ENCODE measurements around the gene SLC25A23.

DNA sequence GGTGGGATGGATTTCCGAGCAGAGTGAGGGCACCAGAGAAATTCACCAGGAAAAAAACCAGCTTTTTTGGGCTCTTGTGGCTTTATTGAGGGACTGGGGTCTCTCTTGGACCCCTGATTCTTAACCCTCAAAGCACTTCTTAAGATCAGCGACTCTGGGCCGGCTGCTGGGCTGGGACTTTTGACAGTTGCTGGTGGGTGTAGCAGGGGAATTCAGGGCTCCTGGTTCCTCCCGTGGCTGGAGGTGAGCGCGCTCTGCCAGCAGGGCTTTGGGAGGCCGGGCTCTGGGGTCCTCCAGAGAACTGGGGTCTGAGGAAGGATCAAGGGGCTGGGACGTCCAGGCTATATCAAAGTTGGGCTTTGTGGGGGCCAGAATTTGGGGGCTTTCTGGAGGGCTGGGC lies 7.8 kb upstream of the SLC25A23 start:
- TF ChIP-seq SIN3A (IDR thresholded peaks at IDR 0.05; ENCODE audit: borderline replicate concordance, insufficient read depth, low read length) (no peak), POLR2AphosphoS5 (IDR thresholded peaks at IDR 0.05; ENCODE audit: low read depth, low read length) (no peak), TAF1 (IDR thresholded peaks at IDR 0.05; ENCODE audit: borderline replicate concordance, insufficient read depth, low read length) (no peak)

Measured in PFSK-1 (cell line).